GM12891 (cell line): Measurements from ENCODE around the gene HRG.

ENCODE experiments used
- DNase-seq: peaks from one replicate; pipeline ENCODE4 v3.0.0; 2011; ENCODE audit warnings: low spot score; ENCODE audit not compliant: insufficient read length
- FAIRE-seq: peaks from 2 replicates; lab custom pipeline; 2011; peaks lifted over from hg19 to GRCh38; lab: Jason Lieb, UNC
- PAX5 ChIP-seq: IDR thresholded peaks from 2 replicates; pipeline ENCODE4 v1.6.1; 2011; ENCODE audit warnings: low read length, moderate library complexity, mild to moderate bottlenecking; ENCODE audit not compliant: insufficient read depth, severe bottlenecking
- POLR2A ChIP-seq: IDR thresholded peaks from 2 replicates; pipeline ENCODE4 v1.6.1; 2011; ENCODE audit warnings: low read depth, low read length, control low read depth
- POLR2AphosphoS5 ChIP-seq: IDR thresholded peaks from 2 replicates; pipeline ENCODE4 v1.6.1; 2011; ENCODE audit warnings: low read depth, low read length, control low read depth
- POU2F2 ChIP-seq: IDR thresholded peaks from 2 replicates; pipeline ENCODE4 v1.6.1; 2011; ENCODE audit warnings: low read depth, mild to moderate bottlenecking, control low read depth, low read length, moderate library complexity
- SPI1 ChIP-seq: IDR thresholded peaks from 2 replicates; pipeline ENCODE4 v1.6.1; 2011; ENCODE audit warnings: low read depth, low read length, control low read depth
- TAF1 ChIP-seq: IDR thresholded peaks from 2 replicates; pipeline ENCODE4 v1.6.1; 2011; ENCODE audit warnings: low read depth, low read length, control low read depth

The HRG gene

GRCh38 chr3:186722457-186722856 is 56.6 kb downstream of the HRG start:
- FAIRE-seq (no peak), DNase-seq (no peak)
- TF ChIP-seq PAX5 (no peak), SPI1 (no peak), POLR2AphosphoS5 (no peak), POLR2A (no peak), TAF1 (no peak), POU2F2 (no peak)

GRCh38 chr3:186724911-186725310 is 59.1 kb downstream of the HRG start:
- no peak for FAIRE-seq
- DNase-seq = no peak
- no peak for TF ChIP-seq TAF1
- TF ChIP-seq POLR2AphosphoS5 = no peak
- TF ChIP-seq POLR2A = no peak
- no peak for TF ChIP-seq POU2F2
- TF ChIP-seq PAX5 = no peak
- no peak for TF ChIP-seq SPI1
